Heart right ventricle (tissue), 16 donors: ENCODE data around the gene OSBPL5. TPM values are rescaled to one million over a fixed set of nuclear protein-coding genes. Genes with fewer than 3 reads are reported as not detected.

Experiments
- ATAC-seq, 8 donors: fragments of 200-7000 bp; cut with Tn5 transposase; one replicate each; pipeline ENCODE4 v1.9.1; 2020; ENCODE audit warnings: mild to moderate bottlenecking in 8 of 8, moderate library complexity in 8 of 8, moderate number of reproducible peaks in 1 of 8
- DNase-seq, 2 donors: peaks; one replicate each; pipeline ENCODE4 v3.0.0-alpha.2; 2020
- H3K27ac ChIP-seq, 10 donors: fragments of 200-600 bp; sonication (generic) in 2 of 10; one replicate each; pipeline versions ENCODE4 v1.5.0 to v1.8.0; 2020 to 2022; ENCODE audit warnings: mild to moderate bottlenecking in 3 of 10
- H3K27me3 ChIP-seq, 7 donors: fragments of 200-600 bp; one replicate each; pipeline ENCODE4 v1.8.0; 2021 to 2022; ENCODE audit warnings: mild to moderate bottlenecking in 2 of 7
- H3K36me3 ChIP-seq, 9 donors: fragments of 200-600 bp; sonication (generic) in 1 of 9; one replicate each; pipeline versions ENCODE4 v1.5.0 to v1.8.0; 2020 to 2022; ENCODE audit warnings: mild to moderate bottlenecking in 2 of 9
- H3K4me1 ChIP-seq, 9 donors: fragments of 200-600 bp; sonication (generic) in 1 of 9; one replicate each; pipeline versions ENCODE4 v1.5.0 to v1.8.0; 2020 to 2022; ENCODE audit warnings: mild to moderate bottlenecking in 4 of 9
- H3K4me3 ChIP-seq, 10 donors: fragments of 200-600 bp; sonication (generic) in 2 of 10; one replicate each; pipeline versions ENCODE4 v1.5.0 to v1.8.0; 2020 to 2022; ENCODE audit warnings: mild to moderate bottlenecking in 7 of 10, moderate library complexity in 2 of 10
- H3K9me3 ChIP-seq, 11 donors: fragments of 200-600 bp in 10 of 11; sonication (generic) in 2 of 11; one replicate each; pipeline versions ENCODE4 v1.5.0 to v1.8.0; 2013 to 2022; ENCODE audit warnings: mild to moderate bottlenecking in 2 of 11, control low read depth in 1 of 11, moderate library complexity in 1 of 11
- CTCF ChIP-seq, 9 donors: fragments of 200-600 bp; sonication (generic) in 2 of 9; IDR thresholded peaks; one replicate each; pipeline versions ENCODE4 v1.5.0 to v1.8.0; 2021 to 2022; ENCODE audit warnings: antibody characterized with exemption in 9 of 9, mild to moderate bottlenecking in 5 of 9, moderate library complexity in 1 of 9
- WGBS, 2 donors: extraction: QIAGEN DNeasy Blood & Tissue Kit; methylation state at CpG; one replicate each; pipeline ENCODE4 v1.1.7; 2013; ENCODE audit warnings: inconsistent platforms in 1 of 2; 5-methylcytosine and 5-hydroxymethylcytosine counted together
- intact Hi-C, 10 donors: fragments of 100-400 bp; cut with DNase I; formaldehyde crosslinking; loops; one replicate each; pipeline versions ENCODE4 v1.11.1 to v1.14.2; 2022
- polyA plus RNA-seq, 2 donors: library from polyadenylated mRNA; stranded (reverse); fragments of 200-250 nt; gene quantifications; one replicate each; pipeline ENCODE4 v1.2.3, GENCODE V29; 2013
- total RNA-seq, 10 donors: library from RNA; stranded (reverse); fragmentation: NEBNext Ultra II Directional in 3 of 10; extraction: Animal tissue kit (Norgen Biotek cat#: 25700) in 3 of 10; gene quantifications; one replicate each; pipeline versions ENCODE4 v1.2.1 to v1.2.4, GENCODE V29; 2021 to 2023
- donor health status: Arrhythmogenic right ventricular cardiomyopathy.
- donor health status: ischemic (EF 13 %, LVEDD 7.1; RV severe dilation, severe dysfunction).
- donor health status: healthy with polysubstance abuse.
- donor health status: DM: no; HTN: yes; CAD: no.
- donor health status: DM: no; HTN: no; CAD: no.
- donor health status: ischemic (EF 25% LVEDD 6.9; RV normal size, moderate dysfunction).
- donor health status: ischemic (EF 25% LVEDD 5.7; RV mildly dilated, moderate dysfunction).
- donor health status: healthy.
- donor health status: DM: yes; HTN: yes; CAD: no.
- donor health status: Ischemic cardiomyopathy.
- donor health status: ischemic (EF 35%, LVEDD 5.7; RV mildly dilated, moderate dysfunction).
- donor health status: nonischemic (EF 11% LVEDD 7.7; RV severe dilation, severe dysfunction).
- donor health status: DM: yes; HTN: yes; CAD: no.
- donor health status: PGD.
- donor health status: ischemic (EF 29% LVEDD 5.4; RV normal size, mild dysfunction).
- donor health status: nonischemic (EF 23%, LVEDD 6.1; RV moderate dilation, normal function).

The OSBPL5 gene
- total and polyA plus RNA-seq, 12 donors, result 10.4 to 18.7 (median 15.5) TPM

GRCh38 chr11:3083321-3083720 is 81.8 kb downstream of the OSBPL5 start:
- Histone ChIP-seq H3K4me3 (no peak overlapping the region), H3K9me3 (no peaks in the 10 kb centered on the region), H3K36me3 (peaks cover 0 to 16% (median 0%) of the 10 kb centered on the region in 9 donors), H3K27me3 (peaks cover 0 to 6% (median 0%) of the 10 kb centered on the region in 7 donors), H3K27ac (no peak overlapping the region), H3K4me1 (no peaks in the 10 kb centered on the region)
- DNase-seq (no peak), ATAC-seq (no peak)
- WGBS, 2 donors, result 82 to 83% methylated on average over 8 of the region's 8 CpGs
- intact Hi-C loops, result no loop called here
- no peak for TF ChIP-seq CTCF (IDR thresholded peaks at IDR 0.05)

- DNase-seq, result no peak
- TF ChIP-seq CTCF (IDR thresholded peaks at IDR 0.05), result no peak
- WGBS, 2 donors, result 92% methylated on average over 6 of the region's 6 CpGs
Observed at GRCh38 chr11:3081386-3081751, 83.7 kb downstream of the OSBPL5 start.

GRCh38 chr11:3080733-3081385 is 84.3 kb downstream of the OSBPL5 start:
- H3K4me3 ChIP-seq, result no peak overlapping the region
- no peak overlapping the region for H3K27ac ChIP-seq
- no peak for ATAC-seq
- no peaks in the 10 kb centered on the region for H3K36me3 ChIP-seq
- 86 to 89% methylated on average over 13 of the region's 13 CpGs for WGBS, 2 donors
- intact Hi-C loops, result no loop called here
- no peak for TF ChIP-seq CTCF (IDR thresholded peaks at IDR 0.05)
- no peaks in the 10 kb centered on the region for H3K9me3 ChIP-seq
- H3K27me3 ChIP-seq, result peaks cover 0 to 6% (median 0%) of the 10 kb centered on the region in 7 donors
- H3K4me1 ChIP-seq, result peaks cover 0 to 1% (median 0%) of the 10 kb centered on the region in 9 donors
- no peak for DNase-seq

More at GRCh38 chr11:3081386-3081751, 83.7 kb downstream of the OSBPL5 start:
- intact Hi-C loops, result no loop called here
- Histone ChIP-seq H3K27me3 (peaks cover 0 to 6% (median 0%) of the 10 kb centered on the region in 7 donors), H3K4me1 (no peaks in the 10 kb centered on the region), H3K27ac (no peak overlapping the region), H3K9me3 (no peaks in the 10 kb centered on the region), H3K4me3 (no peak overlapping the region), H3K36me3 (no peaks in the 10 kb centered on the region)
- ATAC-seq, result no peak

- peaks cover 0 to 9% (median 3%) of the 10 kb centered on the region in 9 donors for H3K4me1 ChIP-seq
- no peaks in the 10 kb centered on the region for H3K9me3 ChIP-seq
- WGBS, 2 donors, result 88 to 96% methylated on average over 1 of the region's 1 CpG
- DNase-seq (no peak), ATAC-seq (no peak)
- no peak for TF ChIP-seq CTCF (IDR thresholded peaks at IDR 0.05)
- intact Hi-C loops, result no loop called here
- H3K27me3 ChIP-seq, result peaks cover 0 to 6% (median 0%) of the 10 kb centered on the region in 7 donors
- no peak overlapping the region for H3K27ac ChIP-seq
- no peaks in the 10 kb centered on the region for H3K36me3 ChIP-seq
- no peak overlapping the region for H3K4me3 ChIP-seq
Observed at GRCh38 chr11:3080104-3080503, 85.0 kb downstream of the OSBPL5 start.
